ENCODE data around the gene SLC6A17.

Gene SLC6A17

DNA sequence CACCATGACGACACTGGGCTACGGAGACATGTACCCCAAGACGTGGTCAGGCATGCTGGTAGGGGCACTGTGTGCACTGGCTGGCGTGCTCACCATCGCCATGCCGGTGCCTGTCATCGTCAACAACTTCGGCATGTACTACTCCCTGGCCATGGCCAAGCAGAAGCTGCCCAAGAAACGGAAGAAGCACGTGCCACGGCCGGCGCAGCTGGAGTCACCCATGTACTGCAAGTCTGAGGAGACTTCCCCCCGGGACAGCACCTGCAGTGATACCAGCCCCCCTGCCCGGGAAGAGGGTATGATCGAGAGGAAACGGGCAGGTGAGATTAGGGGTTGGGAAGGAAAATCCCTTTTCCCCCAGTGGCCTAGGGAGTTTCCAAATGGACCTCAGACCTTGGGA, 73.3 kb downstream of the SLC6A17 start:
- DNase-seq, result no peak

- DNase-seq, result no peak
These were observed 74.1 kb downstream of the SLC6A17 start for GRCh38 chr1:110224240-110224995.

DNA sequence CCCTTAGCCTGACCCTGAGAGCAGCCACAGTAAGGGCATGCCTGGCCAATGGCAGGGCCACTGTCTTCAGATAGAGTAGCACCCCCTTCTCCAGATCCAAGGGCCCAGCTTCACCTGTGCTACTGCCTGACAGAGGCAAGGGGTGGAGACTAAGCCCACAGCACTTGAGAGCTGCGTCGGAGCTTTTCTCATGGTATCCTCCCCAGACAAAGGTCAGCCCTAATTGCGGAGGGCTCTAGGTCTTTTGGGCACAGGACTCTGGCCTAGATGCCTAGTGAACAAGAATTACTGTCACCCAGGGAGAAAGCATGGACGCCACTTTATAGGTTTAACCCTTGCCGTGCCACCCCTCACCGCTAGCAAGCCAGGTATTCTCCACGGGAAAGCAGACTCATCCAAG, 74.9 kb downstream of the SLC6A17 start:
- DNase-seq, result no peak

- DNase-seq, result no peak
These were observed 75.6 kb downstream of the SLC6A17 start for GRCh38 chr1:110225756-110226404.

- DNase-seq, result no peak
These were observed 77.5 kb downstream of the SLC6A17 start for GRCh38 chr1:110227774-110228173.

DNA sequence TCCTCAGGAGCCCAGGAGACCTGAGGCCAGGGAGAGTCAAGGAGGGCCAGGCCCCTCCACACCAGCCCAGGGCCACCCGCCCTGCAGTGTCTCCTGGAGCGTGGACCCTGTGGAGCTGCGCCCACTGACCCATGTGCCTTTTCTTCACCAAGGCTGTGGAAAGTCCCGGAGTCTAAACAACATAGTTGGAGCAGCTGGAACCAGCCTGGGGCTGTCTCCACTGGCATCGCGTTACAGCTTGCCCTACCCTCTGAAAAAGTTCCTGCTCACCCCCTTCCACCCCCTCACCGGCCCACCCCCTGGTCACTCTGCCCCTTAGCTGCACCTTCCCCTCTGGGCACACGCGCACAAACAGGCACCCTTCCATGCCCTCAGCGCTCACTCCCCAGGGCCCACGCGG, 78.1 kb downstream of the SLC6A17 start:
- DNase-seq, result no peak

GRCh38 chr1:110228869-110229268, 78.6 kb downstream of the SLC6A17 start:
- no peak for DNase-seq

- DNase-seq, result no peak
These were observed 79.2 kb downstream of the SLC6A17 start for GRCh38 chr1:110229348-110230001.

GRCh38 chr1:110230381-110231199, 80.3 kb downstream of the SLC6A17 start:
- DNase-seq, result no peak

DNA sequence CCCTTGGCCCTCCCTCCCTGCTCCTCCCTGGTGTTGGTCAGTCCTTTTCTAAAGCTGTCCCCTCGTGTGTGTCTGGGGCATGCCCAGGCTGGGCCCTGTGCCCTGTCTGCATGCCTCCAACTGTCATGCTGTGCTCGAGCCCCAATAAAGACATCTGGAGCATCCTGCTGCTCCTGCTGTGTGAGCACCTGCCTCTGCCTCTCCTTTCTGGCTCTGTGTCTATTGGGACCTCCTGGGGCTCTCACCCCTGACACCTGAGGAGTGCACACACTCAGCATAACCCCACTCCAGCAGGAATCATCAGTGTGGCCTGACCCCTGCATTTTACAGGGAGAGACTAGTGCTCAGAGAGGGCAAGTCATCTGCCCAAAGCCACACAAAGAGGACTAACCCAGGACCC, 83.6 kb downstream of the SLC6A17 start:
- DNase-seq, result no peak

DNA sequence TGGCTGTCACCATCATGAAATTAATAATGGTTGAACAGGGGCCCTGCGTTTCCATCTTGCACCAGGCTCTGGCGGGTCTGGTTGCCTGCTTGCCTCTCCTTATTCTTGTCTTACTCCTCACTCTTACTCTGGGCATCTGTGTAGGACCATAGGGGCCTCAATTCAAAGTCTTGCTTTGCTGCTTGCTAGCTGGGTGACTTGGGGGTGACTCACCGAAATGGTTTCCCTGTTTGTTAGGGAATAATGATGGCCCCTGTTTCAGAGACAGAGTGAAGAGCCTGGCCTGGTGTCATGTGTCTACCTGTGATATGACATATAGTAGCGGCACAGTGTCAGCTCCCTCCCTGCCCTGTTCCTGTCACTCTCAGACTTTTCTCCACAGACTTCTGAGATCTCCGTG, 84.4 kb downstream of the SLC6A17 start:
- no peak for DNase-seq

- no peak for DNase-seq
These were observed 85.0 kb downstream of the SLC6A17 start for GRCh38 chr1:110235181-110235833.

DNA sequence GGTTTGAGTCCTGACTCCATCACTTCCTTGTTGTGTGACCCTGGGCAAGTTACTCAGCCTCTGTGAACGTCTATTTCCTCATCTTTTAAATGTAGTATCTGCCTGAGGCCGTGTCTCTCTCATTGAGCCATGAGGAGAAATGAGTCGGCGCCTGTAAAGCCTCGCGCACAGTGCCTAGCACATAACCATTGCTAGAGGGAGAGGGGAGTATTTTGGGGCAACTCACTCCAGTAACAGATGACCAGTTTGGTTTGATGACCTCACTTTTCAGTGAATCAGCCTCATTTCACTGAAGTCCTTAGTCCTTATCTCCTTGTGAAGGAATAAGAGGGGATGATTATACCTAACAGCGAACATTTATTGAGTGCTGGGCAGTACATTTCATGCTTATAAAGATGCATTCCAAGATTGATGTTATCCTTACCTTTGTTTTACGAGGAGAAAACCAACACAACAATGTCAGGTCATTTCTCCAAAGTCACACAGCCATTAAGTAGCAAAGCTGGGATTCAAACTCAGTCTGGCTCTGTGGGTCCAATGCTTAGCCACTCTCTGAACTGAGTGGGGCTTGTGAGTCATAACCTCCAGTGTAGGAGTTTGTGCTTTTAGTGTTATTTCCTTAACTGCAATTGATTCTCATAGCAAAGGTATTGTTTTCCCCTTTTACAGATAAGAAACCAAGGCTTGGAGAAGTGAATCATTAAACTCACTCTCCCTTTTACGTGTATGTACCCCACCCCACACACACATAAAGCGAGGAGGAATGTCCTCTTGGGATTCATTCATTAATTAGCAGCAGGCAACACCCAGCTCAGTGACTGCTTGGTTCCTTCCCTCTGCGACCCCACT, 85.8 kb downstream of the SLC6A17 start:
- peak; percentile 12 to 13 for DNase-seq

DNA sequence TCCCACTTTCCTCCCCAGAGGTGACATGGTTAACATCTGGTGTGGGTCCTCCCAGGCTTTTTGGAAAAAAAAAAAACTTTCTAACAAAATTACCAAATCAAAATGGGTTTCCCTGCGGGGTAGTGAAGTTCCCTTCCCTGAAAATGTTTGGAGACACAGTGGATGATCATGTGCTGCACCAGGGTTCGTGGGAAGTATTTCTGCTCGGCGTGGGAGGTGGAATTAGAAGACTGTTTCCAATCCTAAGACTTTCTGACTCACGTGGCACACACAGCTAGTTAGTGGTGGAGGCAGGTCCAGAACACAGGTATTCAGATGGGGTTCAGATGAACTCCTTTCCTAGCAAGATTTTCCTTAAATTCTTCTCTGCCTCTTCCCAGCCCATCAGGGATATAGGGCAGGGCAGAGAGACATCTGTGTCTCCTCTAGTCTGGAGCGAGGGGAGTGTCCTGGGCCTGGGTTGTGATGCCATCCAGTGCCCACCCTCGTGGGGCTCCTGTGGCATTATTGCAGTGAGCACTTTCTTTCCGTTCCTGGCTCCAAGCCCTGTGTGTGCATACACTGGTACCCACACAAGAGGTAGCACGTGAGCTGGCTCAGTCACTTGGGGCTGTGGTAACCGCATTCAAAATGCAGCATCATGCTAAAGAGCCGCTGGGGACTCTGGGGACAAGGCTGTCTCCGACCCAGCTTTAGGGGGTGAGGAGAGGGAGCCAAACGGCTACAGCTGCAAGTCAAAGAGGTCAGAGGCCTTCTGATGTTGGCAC, 87.3 kb downstream of the SLC6A17 start:
- DNase-seq, result no peak

- DNase-seq, result no peak
These were observed 89.4 kb downstream of the SLC6A17 start for GRCh38 chr1:110239441-110240430.

DNA sequence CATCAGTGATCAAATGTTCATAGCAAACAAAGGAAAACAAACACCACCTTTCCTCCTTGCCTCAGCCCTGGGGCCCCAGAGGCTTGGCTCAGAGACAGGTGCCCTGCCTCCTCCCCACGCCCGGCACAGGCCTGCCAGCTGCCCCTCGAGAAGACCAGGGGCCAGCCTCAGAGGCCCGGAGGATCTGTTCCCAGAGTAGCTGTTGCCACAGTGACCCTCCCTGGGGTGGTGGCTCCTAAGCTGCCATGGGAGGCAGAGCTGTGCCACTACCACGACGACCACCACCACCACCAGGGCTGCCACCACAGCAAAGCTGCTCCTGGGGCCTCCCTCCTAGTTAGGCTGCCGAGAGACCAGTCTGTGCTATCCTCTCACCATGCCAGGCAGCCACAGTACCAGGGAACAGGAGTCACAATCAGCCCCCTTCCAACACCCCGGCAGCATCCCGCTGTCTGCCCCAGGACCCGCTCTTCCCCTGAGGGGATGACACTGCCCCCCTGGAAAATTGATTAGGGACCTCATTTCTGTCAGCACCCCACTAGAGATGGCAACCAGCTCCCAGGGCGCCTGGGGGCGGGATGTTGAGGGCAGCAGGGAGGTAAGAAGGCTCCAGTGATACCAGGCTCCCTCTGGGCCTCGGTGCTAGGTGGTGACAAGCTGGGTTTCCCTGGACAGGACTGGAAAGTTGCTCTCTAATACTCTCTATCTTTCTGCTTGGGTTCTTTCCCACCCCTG, 90.3 kb downstream of the SLC6A17 start:
- DNase-seq, result no peak

DNA sequence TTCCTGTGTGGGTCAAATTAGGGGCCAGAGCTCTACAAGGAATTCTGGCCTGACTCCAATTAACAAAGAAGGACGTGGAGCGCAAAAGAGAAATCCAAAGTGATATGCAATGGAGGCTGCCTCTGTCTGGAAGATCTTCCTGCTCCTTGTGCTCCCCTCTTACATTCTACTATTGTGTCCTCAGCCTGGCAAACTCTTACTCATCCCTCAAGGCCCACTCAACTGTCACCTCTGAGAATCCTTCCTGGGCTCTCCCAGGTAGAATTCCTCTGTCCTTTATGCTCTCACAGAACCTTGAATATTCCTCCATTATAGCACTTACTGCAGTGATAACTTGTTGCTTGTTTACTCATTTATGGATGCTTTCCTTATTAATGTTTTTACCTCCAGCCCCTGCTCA, 91.2 kb downstream of the SLC6A17 start:
- DNase-seq, result no peak

- no peak for DNase-seq
These were observed 91.8 kb downstream of the SLC6A17 start for GRCh38 chr1:110242062-110242461.

DNA sequence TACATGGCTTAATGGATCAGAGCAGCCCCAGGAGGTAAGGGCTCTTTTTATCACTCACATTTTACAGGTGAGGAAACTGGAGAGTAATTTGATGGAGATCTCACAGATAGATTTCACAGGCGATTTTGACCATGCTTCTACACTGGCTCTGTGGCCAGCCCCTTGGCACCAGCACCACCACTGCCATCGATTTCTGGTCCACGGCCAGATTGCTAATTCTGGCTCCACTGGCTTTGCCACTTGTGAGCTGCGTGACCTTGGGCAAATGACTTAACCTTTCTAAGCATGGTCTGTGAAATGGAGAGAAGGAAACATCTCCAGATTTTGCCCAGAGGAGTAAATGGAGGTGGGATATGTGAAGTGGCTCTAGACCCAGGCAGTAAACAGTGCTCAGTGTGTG, 92.4 kb downstream of the SLC6A17 start:
- DNase-seq, result no peak

Data from stimulated activated CD4-positive, alpha-beta T cell treated with anti-CD3 and anti-CD28 coated beads, Interleukin-4, amount 100 ng/mL, for 4 hours (primary cell).